WI38 (cell line): Measurements from ENCODE around the gene MPP4.

Source experiments
- H3K4me3 ChIP-seq: 2 replicates; pipeline ENCODE4 v1.5.1; 2011; ENCODE audit warnings: low read depth, mild to moderate bottlenecking, control low read depth, low read length
- CTCF ChIP-seq: IDR thresholded peaks from 2 replicates; pipeline ENCODE4 v1.5.1; 2012; ENCODE audit warnings: low read depth, mild to moderate bottlenecking, control low read depth, low read length

The MPP4 gene

DNA sequence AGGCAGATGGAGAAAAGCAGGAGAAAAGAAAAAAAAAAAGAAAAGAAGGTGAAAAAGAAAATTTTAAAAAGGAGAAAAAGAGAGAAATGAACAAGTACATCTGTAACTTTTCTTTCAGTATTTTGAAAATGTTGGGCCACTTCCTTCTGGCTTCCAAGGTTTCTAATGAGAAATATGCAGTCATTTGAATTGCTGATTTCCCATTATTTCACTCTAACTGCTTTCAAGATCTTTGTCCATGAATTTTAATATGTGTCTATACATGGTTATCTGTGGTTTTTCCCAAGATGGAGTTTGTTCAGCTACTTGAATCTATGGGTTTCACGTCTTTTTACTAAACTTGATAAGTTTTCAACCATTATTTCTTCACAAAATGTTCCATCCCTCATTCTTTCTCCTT, 14.3 kb upstream of the MPP4 start:
- H3K4me3 ChIP-seq: no peak overlapping the region
- TF ChIP-seq CTCF: no peak

- TF ChIP-seq CTCF: no peak
- H3K4me3 ChIP-seq: no peak overlapping the region
Measured at GRCh38 chr2:201709747-201710146, 11.3 kb upstream of the MPP4 start.

DNA sequence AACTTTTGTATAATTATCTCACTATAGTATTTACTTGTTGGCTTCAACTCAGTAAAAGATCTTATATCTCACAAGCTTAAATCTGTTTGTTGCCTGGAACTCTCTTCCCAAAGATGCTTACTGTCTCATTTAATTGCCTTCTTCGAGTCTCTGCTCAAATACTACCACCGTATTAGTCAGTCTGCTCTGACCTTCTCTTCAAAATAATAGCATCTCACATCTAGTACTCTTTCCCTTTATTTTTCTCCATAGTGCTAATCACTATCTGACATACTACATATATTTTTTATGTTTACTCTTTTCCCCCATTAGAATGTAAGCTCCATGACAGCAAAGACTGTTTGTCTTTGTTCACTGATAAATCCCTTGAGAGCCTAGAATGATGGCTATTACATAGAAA, 10.6 kb upstream of the MPP4 start:
- no peak overlapping the region for H3K4me3 ChIP-seq
- TF ChIP-seq CTCF: no peak

- TF ChIP-seq CTCF: peak; percentile 21
Measured at GRCh38 chr2:201707753-201708152, 9.3 kb upstream of the MPP4 start.

DNA sequence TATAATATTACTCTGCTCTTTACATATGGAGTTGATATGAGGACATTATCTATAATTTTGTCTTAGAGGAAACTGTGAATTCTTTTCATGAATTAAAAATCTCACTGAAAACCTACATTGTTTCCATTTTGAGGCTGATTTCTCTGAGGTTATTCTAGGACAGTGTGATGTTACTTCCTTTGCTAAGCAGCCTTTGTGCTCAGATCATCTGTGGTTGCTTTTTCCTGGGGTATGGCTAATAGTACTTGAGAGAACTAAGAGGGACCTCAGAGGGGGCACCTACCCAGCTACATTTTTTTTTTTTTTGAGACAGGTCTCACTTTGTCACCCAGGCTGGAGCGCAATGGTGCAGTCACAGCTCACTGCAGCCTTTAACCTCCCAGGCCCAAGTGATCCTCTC, 8.7 kb upstream of the MPP4 start:
- no peak for TF ChIP-seq CTCF

More at GRCh38 chr2:201707753-201708152, 9.3 kb upstream of the MPP4 start:
- no peak overlapping the region for H3K4me3 ChIP-seq

DNA sequence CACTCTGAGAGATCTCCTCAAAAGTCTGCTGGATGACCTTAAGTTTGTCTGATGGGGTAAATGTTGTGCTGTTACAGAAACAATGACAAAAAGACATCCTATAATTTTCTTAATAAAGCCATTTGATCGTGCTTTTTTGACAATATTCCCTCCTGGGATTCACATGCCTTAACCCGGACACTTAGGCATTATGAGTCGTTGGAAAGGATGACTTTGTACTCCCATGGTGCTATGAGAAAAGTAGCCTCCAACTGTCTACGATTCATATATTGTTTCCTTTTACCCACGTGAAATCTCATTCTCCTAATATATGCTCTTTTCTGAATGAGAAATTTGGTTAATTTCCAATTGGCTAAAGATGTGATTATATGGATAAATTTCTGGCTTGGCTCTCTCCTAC, 6.1 kb upstream of the MPP4 start:
- no peak for TF ChIP-seq CTCF

More for the DNA sequence above, 8.7 kb upstream of the MPP4 start:
- H3K4me3 ChIP-seq: no peak overlapping the region

DNA sequence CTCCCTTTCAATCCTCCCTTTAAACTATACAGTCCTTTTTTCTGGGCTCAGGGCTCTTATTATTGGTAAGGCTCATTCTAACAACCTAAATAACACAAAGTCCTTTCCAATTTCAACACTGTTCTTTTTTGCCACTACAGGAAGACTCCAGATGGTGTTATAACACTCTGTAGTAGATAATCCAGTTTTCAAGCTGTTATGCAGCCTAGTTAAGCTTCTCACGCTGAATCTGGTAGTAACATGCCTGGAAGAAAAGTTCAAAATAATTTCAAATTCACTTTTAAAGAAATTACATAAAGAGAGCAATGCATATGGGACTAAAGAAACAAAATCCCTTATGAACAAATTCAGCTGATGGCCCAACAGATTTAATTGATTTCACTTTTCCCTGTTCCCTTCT, 3.2 kb upstream of the MPP4 start:
- H3K4me3 ChIP-seq: no peak overlapping the region
- TF ChIP-seq CTCF: no peak

More for the DNA sequence above, 6.1 kb upstream of the MPP4 start:
- H3K4me3 ChIP-seq: no peak overlapping the region
